CD4-positive, alpha-beta T cell treated with Interleukin-6 at 100 ng/mL for 8 hours (primary cell): Measurements from ENCODE around the gene OCIAD1.
A peak's percentile ranks its signal among the peaks of the same experiment; 100 is the strongest.

Source experiments
- DNase-seq: peaks from one replicate; pipeline ENCODE4 v3.0.0-alpha.2; 2020; ENCODE audit warnings: mixed read lengths, low spot score

Gene OCIAD1

GRCh38 chr4:48896845-48897244 lies 66.0 kb downstream of the OCIAD1 start:
- no peak for DNase-seq

GRCh38 chr4:48898733-48899431 lies 68.0 kb downstream of the OCIAD1 start:
- no peak for DNase-seq

GRCh38 chr4:48899432-48899749 lies 68.5 kb downstream of the OCIAD1 start:
- DNase-seq = no peak

- DNase-seq = no peak
Observed at GRCh38 chr4:48899950-48900349, 69.1 kb downstream of the OCIAD1 start.

- DNase-seq = no peak
Observed at GRCh38 chr4:48901196-48901595, 70.3 kb downstream of the OCIAD1 start.

GRCh38 chr4:48902266-48902665 lies 71.4 kb downstream of the OCIAD1 start:
- DNase-seq = no peak

GRCh38 chr4:48904101-48904500 lies 73.2 kb downstream of the OCIAD1 start:
- no peak for DNase-seq

GRCh38 chr4:48904541-48905142 lies 73.8 kb downstream of the OCIAD1 start:
- DNase-seq = no peak

- DNase-seq = no peak
Observed at GRCh38 chr4:48905363-48906015, 74.6 kb downstream of the OCIAD1 start.

GRCh38 chr4:48906206-48907173 lies 75.6 kb downstream of the OCIAD1 start, which contains the start of gene OCIAD2:
OCIAD2 (minus strand) TSS chr4:48906774; CDS start chr4:48904549, 2,225 bp downstream.
- DNase-seq = peak; percentile 90

- no peak for DNase-seq
Observed at GRCh38 chr4:48907706-48908477, 77.0 kb downstream of the OCIAD1 start.

GRCh38 chr4:48908687-48909086 lies 77.8 kb downstream of the OCIAD1 start:
- no peak for DNase-seq

- peak; percentile 27 for DNase-seq
Observed at GRCh38 chr4:48909697-48910096, 78.8 kb downstream of the OCIAD1 start.

- DNase-seq = no peak
Observed at GRCh38 chr4:48910511-48910910, 79.6 kb downstream of the OCIAD1 start.
